DOHH2 (cell line): ENCODE measurements around the gene HGF.

Experiments used
- EZH2phosphoT487 ChIP-seq: fragments of 200-600 bp; sonication (generic); IDR thresholded peaks from 2 replicates; pipeline ENCODE4 v1.6.1; 2017; ENCODE audit warnings: borderline replicate concordance, mild to moderate bottlenecking, antibody characterized with exemption, low read length, moderate library complexity, mixed read lengths
- TF ChIP-seq, protein P1 (sequence below): fragments of 200-600 bp; sonication (generic); IDR thresholded peaks from one replicate; pipeline ENCODE4 v1.5.1; 2014; ENCODE audit warnings: antibody characterized with exemption, mild to moderate bottlenecking, low read depth, low read length; ENCODE audit not compliant: poor library complexity, severe bottlenecking

DNA sequence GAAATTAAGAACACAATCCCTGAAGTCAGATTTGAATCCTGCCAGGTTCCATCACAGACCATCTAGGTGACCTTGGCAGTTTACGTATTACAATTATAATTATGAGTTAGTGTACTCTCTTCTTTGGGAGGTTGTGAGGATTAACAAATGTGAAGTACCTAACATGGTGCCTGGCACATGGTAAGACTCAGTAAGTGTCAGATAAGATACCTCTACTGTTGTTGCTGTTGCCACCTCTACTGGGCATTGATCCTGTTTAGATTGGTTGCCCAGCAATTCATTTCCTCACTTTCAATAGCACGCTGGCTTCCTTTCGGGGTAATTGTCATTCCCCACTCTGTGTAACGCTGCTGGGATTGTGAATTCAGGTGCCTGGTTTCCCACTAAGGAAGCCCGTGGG is 31.7 kb upstream of the HGF start:
- TF ChIP-seq, protein P1, sequence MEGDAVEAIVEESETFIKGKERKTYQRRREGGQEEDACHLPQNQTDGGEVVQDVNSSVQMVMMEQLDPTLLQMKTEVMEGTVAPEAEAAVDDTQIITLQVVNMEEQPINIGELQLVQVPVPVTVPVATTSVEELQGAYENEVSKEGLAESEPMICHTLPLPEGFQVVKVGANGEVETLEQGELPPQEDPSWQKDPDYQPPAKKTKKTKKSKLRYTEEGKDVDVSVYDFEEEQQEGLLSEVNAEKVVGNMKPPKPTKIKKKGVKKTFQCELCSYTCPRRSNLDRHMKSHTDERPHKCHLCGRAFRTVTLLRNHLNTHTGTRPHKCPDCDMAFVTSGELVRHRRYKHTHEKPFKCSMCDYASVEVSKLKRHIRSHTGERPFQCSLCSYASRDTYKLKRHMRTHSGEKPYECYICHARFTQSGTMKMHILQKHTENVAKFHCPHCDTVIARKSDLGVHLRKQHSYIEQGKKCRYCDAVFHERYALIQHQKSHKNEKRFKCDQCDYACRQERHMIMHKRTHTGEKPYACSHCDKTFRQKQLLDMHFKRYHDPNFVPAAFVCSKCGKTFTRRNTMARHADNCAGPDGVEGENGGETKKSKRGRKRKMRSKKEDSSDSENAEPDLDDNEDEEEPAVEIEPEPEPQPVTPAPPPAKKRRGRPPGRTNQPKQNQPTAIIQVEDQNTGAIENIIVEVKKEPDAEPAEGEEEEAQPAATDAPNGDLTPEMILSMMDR, result no peak
- TF ChIP-seq EZH2phosphoT487, result no peak
